ENCODE data around the gene HIPK2. TPM values are rescaled to one million over a fixed set of nuclear protein-coding genes. Genes with fewer than 3 reads are reported as not detected.

The HIPK2 gene
- total RNA-seq, 1 experiment from 2014 or later, result 35.2 TPM

- Histone ChIP-seq H3K9me3 (ENCODE audit: insufficient read depth, low read depth) (no peaks in the 10 kb centered on the region), H3K36me3 (ENCODE audit: low read depth) (no peaks in the 10 kb centered on the region), H2AFZ (no peak overlapping the region), H3K9me2 (ENCODE audit: insufficient read depth) (no peaks in the 10 kb centered on the region), H3F3A (ENCODE audit: insufficient read depth, low read depth) (no peaks in the 10 kb centered on the region), H3K4me1 (replicated peaks; ENCODE audit: insufficient read depth) (no peaks in the 10 kb centered on the region), H3K27ac (no peak overlapping the region), H3K4me3 (no peak overlapping the region), H3K27me3 (ENCODE audit: insufficient read depth, low read depth) (no peaks in the 10 kb centered on the region), H4K20me1 (ENCODE audit: insufficient read depth) (no peaks in the 10 kb centered on the region), H3K4me2 (no peak overlapping the region), H3K79me2 (ENCODE audit: low read depth) (no peaks in the 10 kb centered on the region)
- intact Hi-C loops (cut with micrococcal nuclease; ENCODE audit: unreplicated experiment), result no loop called here
- TF ChIP-seq, protein P1, sequence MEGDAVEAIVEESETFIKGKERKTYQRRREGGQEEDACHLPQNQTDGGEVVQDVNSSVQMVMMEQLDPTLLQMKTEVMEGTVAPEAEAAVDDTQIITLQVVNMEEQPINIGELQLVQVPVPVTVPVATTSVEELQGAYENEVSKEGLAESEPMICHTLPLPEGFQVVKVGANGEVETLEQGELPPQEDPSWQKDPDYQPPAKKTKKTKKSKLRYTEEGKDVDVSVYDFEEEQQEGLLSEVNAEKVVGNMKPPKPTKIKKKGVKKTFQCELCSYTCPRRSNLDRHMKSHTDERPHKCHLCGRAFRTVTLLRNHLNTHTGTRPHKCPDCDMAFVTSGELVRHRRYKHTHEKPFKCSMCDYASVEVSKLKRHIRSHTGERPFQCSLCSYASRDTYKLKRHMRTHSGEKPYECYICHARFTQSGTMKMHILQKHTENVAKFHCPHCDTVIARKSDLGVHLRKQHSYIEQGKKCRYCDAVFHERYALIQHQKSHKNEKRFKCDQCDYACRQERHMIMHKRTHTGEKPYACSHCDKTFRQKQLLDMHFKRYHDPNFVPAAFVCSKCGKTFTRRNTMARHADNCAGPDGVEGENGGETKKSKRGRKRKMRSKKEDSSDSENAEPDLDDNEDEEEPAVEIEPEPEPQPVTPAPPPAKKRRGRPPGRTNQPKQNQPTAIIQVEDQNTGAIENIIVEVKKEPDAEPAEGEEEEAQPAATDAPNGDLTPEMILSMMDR (conservative IDR thresholded peaks at IDR 0.05), result no peak
- TF ChIP-seq EZH2 (IDR thresholded peaks at IDR 0.05; ENCODE audit: low read depth), result no peak
- ChIA-PET POLR2A (ENCODE audit: unreplicated experiment) (no interaction called here), CTCF (no interaction called here)
- DNase-seq, result no peak
- BruUV-seq (replicated peaks), result no TSS peak
Measured at GRCh38 chr7:139658908-139659675, 118.7 kb downstream of the HIPK2 start.

DNA sequence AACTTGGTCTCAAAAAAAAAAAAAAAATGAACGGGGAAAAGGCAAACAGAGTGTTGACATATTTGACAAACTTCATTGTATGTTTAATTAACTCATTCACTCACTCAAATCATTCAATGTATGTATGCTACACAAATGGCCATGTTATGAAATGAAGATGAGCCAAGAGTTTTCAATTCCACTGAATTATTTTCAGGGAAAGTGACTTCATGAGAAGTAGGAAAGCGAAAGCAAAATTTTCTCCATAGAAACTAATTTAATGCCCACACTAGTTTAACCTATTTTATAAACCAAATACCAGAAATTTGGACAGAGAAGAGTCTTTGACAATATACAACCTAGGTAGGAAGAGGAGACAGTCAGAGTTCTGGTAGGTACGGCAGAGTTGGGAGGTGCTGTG, 119.5 kb downstream of the HIPK2 start:
- no peaks in the 10 kb centered on the region for H3K79me2 ChIP-seq (ENCODE audit: low read depth)
- H4K20me1 ChIP-seq (ENCODE audit: insufficient read depth), result no peaks in the 10 kb centered on the region
- CTCF ChIA-PET, result no interaction called here
- no peaks in the 10 kb centered on the region for H3K9me2 ChIP-seq (ENCODE audit: insufficient read depth)
- H3K4me2 ChIP-seq, result no peak overlapping the region
- H2AFZ ChIP-seq, result no peak overlapping the region
- H3F3A ChIP-seq (ENCODE audit: insufficient read depth, low read depth), result no peaks in the 10 kb centered on the region
- no peak for TF ChIP-seq EZH2 (IDR thresholded peaks at IDR 0.05; ENCODE audit: low read depth)
- TF ChIP-seq, protein P1 (conservative IDR thresholded peaks at IDR 0.05), result no peak
- H3K27ac ChIP-seq, result no peak overlapping the region
- no peaks in the 10 kb centered on the region for H3K4me1 ChIP-seq (replicated peaks; ENCODE audit: insufficient read depth)
- no peak for DNase-seq
- no peaks in the 10 kb centered on the region for H3K36me3 ChIP-seq (ENCODE audit: low read depth)
- intact Hi-C loops (cut with micrococcal nuclease; ENCODE audit: unreplicated experiment), result no loop called here
- POLR2A ChIA-PET (ENCODE audit: unreplicated experiment), result no interaction called here
- H3K9me3 ChIP-seq (ENCODE audit: insufficient read depth, low read depth), result no peaks in the 10 kb centered on the region
- no peaks in the 10 kb centered on the region for H3K27me3 ChIP-seq (ENCODE audit: insufficient read depth, low read depth)
- H3K4me3 ChIP-seq, result no peak overlapping the region
- no TSS peak for BruUV-seq (replicated peaks)

GRCh38 chr7:139657725-139658124, 120.1 kb downstream of the HIPK2 start:
- Histone ChIP-seq H3K4me3 (no peak overlapping the region), H3K4me2 (no peak overlapping the region), H3K9me2 (ENCODE audit: insufficient read depth) (no peaks in the 10 kb centered on the region), H4K20me1 (ENCODE audit: insufficient read depth) (no peaks in the 10 kb centered on the region), H3K9me3 (ENCODE audit: insufficient read depth, low read depth) (no peaks in the 10 kb centered on the region), H2AFZ (no peak overlapping the region), H3K27me3 (ENCODE audit: insufficient read depth, low read depth) (no peaks in the 10 kb centered on the region), H3F3A (ENCODE audit: insufficient read depth, low read depth) (no peaks in the 10 kb centered on the region), H3K36me3 (ENCODE audit: low read depth) (no peaks in the 10 kb centered on the region), H3K79me2 (ENCODE audit: low read depth) (no peaks in the 10 kb centered on the region), H3K4me1 (replicated peaks; ENCODE audit: insufficient read depth) (no peaks in the 10 kb centered on the region), H3K27ac (no peak overlapping the region)
- BruUV-seq (replicated peaks), result no TSS peak
- ChIA-PET CTCF (no interaction called here), POLR2A (ENCODE audit: unreplicated experiment) (interaction anchor here (0.6 kb wide), 1 partner anchor 607 kb away, joined by 13 read pairs; no protein-coding TSS in a partner anchor)
- no peak for DNase-seq
- intact Hi-C loops (cut with micrococcal nuclease; ENCODE audit: unreplicated experiment), result no loop called here
- no peak for TF ChIP-seq EZH2 (IDR thresholded peaks at IDR 0.05; ENCODE audit: low read depth)
- TF ChIP-seq, protein P1 (conservative IDR thresholded peaks at IDR 0.05), result no peak
